ENCODE data around the gene PPT1. TPM values are rescaled to one million over a fixed set of nuclear protein-coding genes. Genes with fewer than 3 reads are reported as not detected.
A peak's percentile ranks its signal among the peaks of the same experiment; 100 is the strongest.

The PPT1 gene
- polyA plus RNA-seq, 1 of the 3 experiments (the other 2 are of a cell fraction): 26.0 TPM

- WGBS (ENCODE audit: low lambda C conversion rate): 68% methylated on average over 5 of the region's 5 CpGs
- H3K4me3 ChIP-seq (ENCODE audit: low read depth in 2 of 2, low read length in 1 of 2): no peak overlapping the region
- peaks cover under 1 to 3% of the 10 kb centered on the region in 2 experiments; a peak in 1 of 4 replicates for H3K4me1 ChIP-seq (ENCODE audit: control insufficient read depth in 1 of 2, insufficient read depth in 2 of 2, low read depth in 1 of 2, low read length in 1 of 2)
- H3K9me2 ChIP-seq: no peaks in the 10 kb centered on the region
- peaks cover 34 to 43% of the 10 kb centered on the region in 2 experiments for H3K36me3 ChIP-seq (replicated peaks in 1 of 2; ENCODE audit: control insufficient read depth in 1 of 2, insufficient read depth in 2 of 2, low read length in 1 of 2)
- peaks cover 12% of the 10 kb centered on the region; the same call in 1 of the 2 replicates for H3K79me2 ChIP-seq (ENCODE audit: insufficient read depth)
- ChIA-PET POLR2A (no interaction called here), CTCF (interaction anchor here (1.2 to 3.7 kb wide), 6 partner anchors 12 to 314 kb away, joined by 3 to 16 read pairs (median 5); no protein-coding TSS in a partner anchor)
- H3F3A ChIP-seq (replicated peaks; ENCODE audit: insufficient read depth): peaks cover 9% of the 10 kb centered on the region
- H3K4me2 ChIP-seq: no peak overlapping the region
- H3K9me3 ChIP-seq: no peaks in the 10 kb centered on the region
- no peak for DNase-seq
- H3K27me3 ChIP-seq (ENCODE audit: insufficient read depth): no peaks in the 10 kb centered on the region
- H4K20me1 ChIP-seq (ENCODE audit: insufficient read depth): no peaks in the 10 kb centered on the region
- H3K9ac ChIP-seq: no peak overlapping the region
- H3K27ac ChIP-seq (ENCODE audit: low read depth in 2 of 2, low read length in 1 of 2): peak overlapping the region in 1 of 2 experiments; percentile 4; a peak in 1 of 4 replicates
- H2AFZ ChIP-seq (ENCODE audit: low read depth): no peak overlapping the region
- TF ChIP-seq EP300 (IDR thresholded peaks at IDR 0.05; ENCODE audit: borderline replicate concordance in 1 of 2, low read depth in 1 of 2, low read length in 1 of 2) (no peak), GATA2 (CRISPR knock-in tag; IDR thresholded peaks at IDR 0.05) (no peak), FOXJ3 (CRISPR knock-in tag; IDR thresholded peaks at IDR 0.05) (no peak), RFX5 (IDR thresholded peaks at IDR 0.05; ENCODE audit: low read length) (no peak), JUND (IDR thresholded peaks at IDR 0.05) (peak; percentile 23), TEAD4 (IDR thresholded peaks at IDR 0.05; ENCODE audit: borderline replicate concordance, insufficient read depth) (peak; percentile 24; the same call in 1 of the 2 replicates), RCOR1 (IDR thresholded peaks at IDR 0.05; ENCODE audit: low read length) (no peak), PBX3 (IDR thresholded peaks at IDR 0.05) (no peak), NFIC (IDR thresholded peaks at IDR 0.05; ENCODE audit: borderline replicate concordance) (no peak), CHD2 (IDR thresholded peaks at IDR 0.05; ENCODE audit: low read length, partially characterized antibody) (no peak), GABPA (IDR thresholded peaks at IDR 0.05; ENCODE audit: low read depth) (no peak), NRF1 (IDR thresholded peaks at IDR 0.05; ENCODE audit: low read depth, low read length) (no peak), FOSL2 (IDR thresholded peaks at IDR 0.05; ENCODE audit: borderline replicate concordance, low read depth) (0 out of 2 replicates have a peak, but pooled peaks have one; percentile 7), MEF2A (IDR thresholded peaks at IDR 0.05; ENCODE audit: borderline replicate concordance, low read depth) (no peak), FOXM1 (IDR thresholded peaks at IDR 0.05; ENCODE audit: low read depth) (no peak), CTCF (IDR thresholded peaks at IDR 0.05) (no peak), SMC3 (IDR thresholded peaks at IDR 0.05; ENCODE audit: low read depth, low read length) (no peak), TCF12 (IDR thresholded peaks at IDR 0.05) (no peak; the same call in 1 of the 2 replicates), TAF1 (IDR thresholded peaks at IDR 0.05; ENCODE audit: borderline replicate concordance, low read depth, low read length) (no peak)
- TF ChIP-seq, protein P1, sequence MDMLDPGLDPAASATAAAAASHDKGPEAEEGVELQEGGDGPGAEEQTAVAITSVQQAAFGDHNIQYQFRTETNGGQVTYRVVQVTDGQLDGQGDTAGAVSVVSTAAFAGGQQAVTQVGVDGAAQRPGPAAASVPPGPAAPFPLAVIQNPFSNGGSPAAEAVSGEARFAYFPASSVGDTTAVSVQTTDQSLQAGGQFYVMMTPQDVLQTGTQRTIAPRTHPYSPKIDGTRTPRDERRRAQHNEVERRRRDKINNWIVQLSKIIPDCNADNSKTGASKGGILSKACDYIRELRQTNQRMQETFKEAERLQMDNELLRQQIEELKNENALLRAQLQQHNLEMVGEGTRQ (IDR thresholded peaks at IDR 0.05; ENCODE audit: borderline replicate concordance, low read depth, low read length): no peak
- TF ChIP-seq, protein P2, sequence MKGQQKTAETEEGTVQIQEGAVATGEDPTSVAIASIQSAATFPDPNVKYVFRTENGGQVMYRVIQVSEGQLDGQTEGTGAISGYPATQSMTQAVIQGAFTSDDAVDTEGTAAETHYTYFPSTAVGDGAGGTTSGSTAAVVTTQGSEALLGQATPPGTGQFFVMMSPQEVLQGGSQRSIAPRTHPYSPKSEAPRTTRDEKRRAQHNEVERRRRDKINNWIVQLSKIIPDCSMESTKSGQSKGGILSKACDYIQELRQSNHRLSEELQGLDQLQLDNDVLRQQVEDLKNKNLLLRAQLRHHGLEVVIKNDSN (IDR thresholded peaks at IDR 0.05; ENCODE audit: borderline replicate concordance, low read depth): no peak
- TF ChIP-seq, protein P3, sequence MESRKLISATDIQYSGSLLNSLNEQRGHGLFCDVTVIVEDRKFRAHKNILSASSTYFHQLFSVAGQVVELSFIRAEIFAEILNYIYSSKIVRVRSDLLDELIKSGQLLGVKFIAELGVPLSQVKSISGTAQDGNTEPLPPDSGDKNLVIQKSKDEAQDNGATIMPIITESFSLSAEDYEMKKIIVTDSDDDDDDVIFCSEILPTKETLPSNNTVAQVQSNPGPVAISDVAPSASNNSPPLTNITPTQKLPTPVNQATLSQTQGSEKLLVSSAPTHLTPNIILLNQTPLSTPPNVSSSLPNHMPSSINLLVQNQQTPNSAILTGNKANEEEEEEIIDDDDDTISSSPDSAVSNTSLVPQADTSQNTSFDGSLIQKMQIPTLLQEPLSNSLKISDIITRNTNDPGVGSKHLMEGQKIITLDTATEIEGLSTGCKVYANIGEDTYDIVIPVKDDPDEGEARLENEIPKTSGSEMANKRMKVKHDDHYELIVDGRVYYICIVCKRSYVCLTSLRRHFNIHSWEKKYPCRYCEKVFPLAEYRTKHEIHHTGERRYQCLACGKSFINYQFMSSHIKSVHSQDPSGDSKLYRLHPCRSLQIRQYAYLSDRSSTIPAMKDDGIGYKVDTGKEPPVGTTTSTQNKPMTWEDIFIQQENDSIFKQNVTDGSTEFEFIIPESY (IDR thresholded peaks at IDR 0.05; ENCODE audit: borderline replicate concordance, low read depth): no peak
- TF ChIP-seq, protein P4, sequence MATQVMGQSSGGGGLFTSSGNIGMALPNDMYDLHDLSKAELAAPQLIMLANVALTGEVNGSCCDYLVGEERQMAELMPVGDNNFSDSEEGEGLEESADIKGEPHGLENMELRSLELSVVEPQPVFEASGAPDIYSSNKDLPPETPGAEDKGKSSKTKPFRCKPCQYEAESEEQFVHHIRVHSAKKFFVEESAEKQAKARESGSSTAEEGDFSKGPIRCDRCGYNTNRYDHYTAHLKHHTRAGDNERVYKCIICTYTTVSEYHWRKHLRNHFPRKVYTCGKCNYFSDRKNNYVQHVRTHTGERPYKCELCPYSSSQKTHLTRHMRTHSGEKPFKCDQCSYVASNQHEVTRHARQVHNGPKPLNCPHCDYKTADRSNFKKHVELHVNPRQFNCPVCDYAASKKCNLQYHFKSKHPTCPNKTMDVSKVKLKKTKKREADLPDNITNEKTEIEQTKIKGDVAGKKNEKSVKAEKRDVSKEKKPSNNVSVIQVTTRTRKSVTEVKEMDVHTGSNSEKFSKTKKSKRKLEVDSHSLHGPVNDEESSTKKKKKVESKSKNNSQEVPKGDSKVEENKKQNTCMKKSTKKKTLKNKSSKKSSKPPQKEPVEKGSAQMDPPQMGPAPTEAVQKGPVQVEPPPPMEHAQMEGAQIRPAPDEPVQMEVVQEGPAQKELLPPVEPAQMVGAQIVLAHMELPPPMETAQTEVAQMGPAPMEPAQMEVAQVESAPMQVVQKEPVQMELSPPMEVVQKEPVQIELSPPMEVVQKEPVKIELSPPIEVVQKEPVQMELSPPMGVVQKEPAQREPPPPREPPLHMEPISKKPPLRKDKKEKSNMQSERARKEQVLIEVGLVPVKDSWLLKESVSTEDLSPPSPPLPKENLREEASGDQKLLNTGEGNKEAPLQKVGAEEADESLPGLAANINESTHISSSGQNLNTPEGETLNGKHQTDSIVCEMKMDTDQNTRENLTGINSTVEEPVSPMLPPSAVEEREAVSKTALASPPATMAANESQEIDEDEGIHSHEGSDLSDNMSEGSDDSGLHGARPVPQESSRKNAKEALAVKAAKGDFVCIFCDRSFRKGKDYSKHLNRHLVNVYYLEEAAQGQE (IDR thresholded peaks at IDR 0.05; ENCODE audit: low read depth, low read length): no peak
Measured at GRCh38 chr1:40090652-40091355, 6.2 kb downstream of the PPT1 start.

All from SK-N-SH (cell line).